Transverse colon (tissue), 4 donors: ENCODE data around the gene TOB1.
"Not testable (repeated sequence)": the region's sequence is repeated elsewhere in the genome, so short reads cannot be mapped to it uniquely, and the experiment has no call there.

Experiments
- CTCF ChIP-seq, 5 experiments: fragments of 200-600 bp in 3 of 5; fragments of 450-650 bp in 2 of 5; sonication (generic) in 3 of 5; IDR thresholded peaks; 1 replicate in 2 of 5; 2 replicates in 3 of 5; pipeline ENCODE4 v1.5.1; 2016 to 2017; ENCODE audit warnings: antibody characterized with exemption in 5 of 5, inconsistent platforms in 3 of 5, mild to moderate bottlenecking in 2 of 5, moderate library complexity in 1 of 5
- POLR2A ChIP-seq: fragments of 450-650 bp; IDR thresholded peaks from one replicate; pipeline ENCODE4 v1.6.1; 2016; ENCODE audit warnings: antibody characterized with exemption, mild to moderate bottlenecking, moderate library complexity
- POLR2AphosphoS5 ChIP-seq, 3 donors: sonication (generic); formaldehyde crosslinking; IDR thresholded peaks; one replicate each; pipeline ENCODE4 v1.6.1; 2016; ENCODE audit warnings: antibody characterized with exemption in 3 of 3

- not testable (repeated sequence) for TF ChIP-seq POLR2AphosphoS5 (IDR thresholded peaks at IDR 0.05); CTCF (IDR thresholded peaks at IDR 0.05); POLR2A
These were observed 10.9 kb upstream of the TOB1 start for GRCh38 chr17:50877042-50877441.
